Tibial artery (tissue), 4 donors: ENCODE results near the gene ORM2.
A peak's percentile ranks its signal among the peaks of the same experiment; 100 is the strongest.

Source experiments
- DNase-seq, 2 donors: peaks; one replicate each; pipeline ENCODE4 v3.0.0-alpha.2; 2019
- H3K27ac ChIP-seq, 2 donors: fragments of 200-600 bp; sonication (generic) in 1 of 2; 1 replicate in 1 of 2; 2 replicates in 1 of 2; pipeline ENCODE4 v1.5.1; 2018 to 2019; ENCODE audit warnings: mild to moderate bottlenecking in 1 of 2
- H3K27me3 ChIP-seq, 2 donors: fragments of 200-600 bp; sonication (generic) in 1 of 2; one replicate each; pipeline versions ENCODE4 v1.5.1 to v1.6.0; 2016 to 2019
- H3K36me3 ChIP-seq, 3 donors: fragments of 200-600 bp; sonication (generic) in 2 of 3; one replicate each; pipeline ENCODE4 v1.5.1; 2016 to 2019; ENCODE audit warnings: mild to moderate bottlenecking in 2 of 3
- H3K4me1 ChIP-seq, 4 donors: fragments of 200-600 bp; sonication (generic) in 2 of 4; 1 replicate in 3 of 4; 2 replicates in 1 of 4; pipeline ENCODE4 v1.5.1; 2016 to 2019
- H3K4me3 ChIP-seq, 2 donors: fragments of 200-600 bp; sonication (generic) in 1 of 2; 1 replicate in 1 of 2; 2 replicates in 1 of 2; pipeline ENCODE4 v1.5.1; 2018 to 2019; ENCODE audit warnings: mild to moderate bottlenecking in 2 of 2
- H3K9me3 ChIP-seq, 3 donors: fragments of 200-600 bp; sonication (generic) in 1 of 3; one replicate each; pipeline ENCODE4 v1.5.1; 2016 to 2019
- intact Hi-C: fragments of 100-400 bp; cut with DNase I; formaldehyde crosslinking; loops from one replicate; pipeline ENCODE4 v1.15.0; 2023; ENCODE audit warnings: low total_unique reads
- TF ChIP-seq, protein P1 (sequence below), 2 experiments: fragments of 200-600 bp in 1 of 2; fragments of 450-650 bp in 1 of 2; IDR thresholded peaks; one replicate each; pipeline ENCODE4 v1.5.1; 2017 to 2019; ENCODE audit warnings: antibody characterized with exemption in 2 of 2, mild to moderate bottlenecking in 1 of 2, moderate library complexity in 1 of 2

ORM2 gene

DNA sequence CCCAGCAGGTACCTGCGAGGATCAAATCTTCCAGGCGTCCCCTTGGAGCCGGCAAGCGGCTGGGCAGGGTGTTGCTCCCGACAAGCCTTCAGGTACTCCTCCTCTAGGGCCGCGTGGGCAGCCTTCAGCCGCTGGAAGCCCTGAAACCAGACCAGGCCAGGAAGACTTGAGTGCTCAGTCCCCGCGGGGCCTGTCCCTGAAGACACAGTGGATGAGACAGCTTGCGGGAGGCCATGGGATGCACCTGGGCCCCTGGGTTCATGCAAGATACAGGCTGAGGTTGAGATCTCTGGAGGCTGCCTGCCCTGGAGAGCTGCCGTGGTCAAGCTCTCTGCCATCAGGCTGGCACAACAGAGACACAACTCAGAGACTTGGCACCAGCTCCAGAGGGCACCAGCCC, 32.7 kb downstream of the ORM2 start:
- Histone ChIP-seq H3K9me3 (no peaks in the 10 kb centered on the region), H3K27ac (no peak overlapping the region), H3K36me3 (peaks cover 81 to 94% (median 83%) of the 10 kb centered on the region in 3 donors), H3K4me1 (peaks cover 0 to 17% (median 15%) of the 10 kb centered on the region in 4 donors), H3K27me3 (no peaks in the 10 kb centered on the region), H3K4me3 (no peak overlapping the region)
- TF ChIP-seq, protein P1, sequence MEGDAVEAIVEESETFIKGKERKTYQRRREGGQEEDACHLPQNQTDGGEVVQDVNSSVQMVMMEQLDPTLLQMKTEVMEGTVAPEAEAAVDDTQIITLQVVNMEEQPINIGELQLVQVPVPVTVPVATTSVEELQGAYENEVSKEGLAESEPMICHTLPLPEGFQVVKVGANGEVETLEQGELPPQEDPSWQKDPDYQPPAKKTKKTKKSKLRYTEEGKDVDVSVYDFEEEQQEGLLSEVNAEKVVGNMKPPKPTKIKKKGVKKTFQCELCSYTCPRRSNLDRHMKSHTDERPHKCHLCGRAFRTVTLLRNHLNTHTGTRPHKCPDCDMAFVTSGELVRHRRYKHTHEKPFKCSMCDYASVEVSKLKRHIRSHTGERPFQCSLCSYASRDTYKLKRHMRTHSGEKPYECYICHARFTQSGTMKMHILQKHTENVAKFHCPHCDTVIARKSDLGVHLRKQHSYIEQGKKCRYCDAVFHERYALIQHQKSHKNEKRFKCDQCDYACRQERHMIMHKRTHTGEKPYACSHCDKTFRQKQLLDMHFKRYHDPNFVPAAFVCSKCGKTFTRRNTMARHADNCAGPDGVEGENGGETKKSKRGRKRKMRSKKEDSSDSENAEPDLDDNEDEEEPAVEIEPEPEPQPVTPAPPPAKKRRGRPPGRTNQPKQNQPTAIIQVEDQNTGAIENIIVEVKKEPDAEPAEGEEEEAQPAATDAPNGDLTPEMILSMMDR (IDR thresholded peaks at IDR 0.05), result no peak
- no peak for DNase-seq
- intact Hi-C loops, result no loop called here

DNA sequence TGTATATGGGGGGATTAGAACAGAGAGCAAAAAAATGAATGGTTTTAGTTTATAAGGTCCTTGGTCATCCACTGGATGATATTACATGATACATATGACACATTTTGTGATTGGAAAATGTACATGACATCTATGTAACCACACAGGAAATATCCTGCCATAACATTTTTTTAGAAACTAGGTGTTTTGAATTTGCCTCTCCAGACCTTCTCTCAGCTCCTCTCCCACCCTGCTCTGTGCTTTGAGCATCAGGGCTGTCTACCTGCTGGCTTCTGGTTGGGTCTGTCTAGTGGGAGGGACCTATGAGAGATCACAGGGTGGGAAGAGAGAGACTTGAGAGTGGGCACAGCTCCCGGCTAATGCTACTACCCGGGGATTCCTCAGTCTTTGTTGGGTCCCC, 33.8 kb downstream of the ORM2 start:
- TF ChIP-seq, protein P1 (IDR thresholded peaks at IDR 0.05), result no peak
- Histone ChIP-seq H3K27me3 (no peaks in the 10 kb centered on the region), H3K9me3 (no peaks in the 10 kb centered on the region), H3K27ac (peak overlapping the region in 1 of 2 donors; percentile 24), H3K36me3 (peaks cover 81 to 94% (median 83%) of the 10 kb centered on the region in 3 donors), H3K4me1 (peaks cover 0 to 20% (median 15%) of the 10 kb centered on the region in 4 donors), H3K4me3 (no peak overlapping the region)
- no peak for DNase-seq
- intact Hi-C loops, result no loop called here

DNA sequence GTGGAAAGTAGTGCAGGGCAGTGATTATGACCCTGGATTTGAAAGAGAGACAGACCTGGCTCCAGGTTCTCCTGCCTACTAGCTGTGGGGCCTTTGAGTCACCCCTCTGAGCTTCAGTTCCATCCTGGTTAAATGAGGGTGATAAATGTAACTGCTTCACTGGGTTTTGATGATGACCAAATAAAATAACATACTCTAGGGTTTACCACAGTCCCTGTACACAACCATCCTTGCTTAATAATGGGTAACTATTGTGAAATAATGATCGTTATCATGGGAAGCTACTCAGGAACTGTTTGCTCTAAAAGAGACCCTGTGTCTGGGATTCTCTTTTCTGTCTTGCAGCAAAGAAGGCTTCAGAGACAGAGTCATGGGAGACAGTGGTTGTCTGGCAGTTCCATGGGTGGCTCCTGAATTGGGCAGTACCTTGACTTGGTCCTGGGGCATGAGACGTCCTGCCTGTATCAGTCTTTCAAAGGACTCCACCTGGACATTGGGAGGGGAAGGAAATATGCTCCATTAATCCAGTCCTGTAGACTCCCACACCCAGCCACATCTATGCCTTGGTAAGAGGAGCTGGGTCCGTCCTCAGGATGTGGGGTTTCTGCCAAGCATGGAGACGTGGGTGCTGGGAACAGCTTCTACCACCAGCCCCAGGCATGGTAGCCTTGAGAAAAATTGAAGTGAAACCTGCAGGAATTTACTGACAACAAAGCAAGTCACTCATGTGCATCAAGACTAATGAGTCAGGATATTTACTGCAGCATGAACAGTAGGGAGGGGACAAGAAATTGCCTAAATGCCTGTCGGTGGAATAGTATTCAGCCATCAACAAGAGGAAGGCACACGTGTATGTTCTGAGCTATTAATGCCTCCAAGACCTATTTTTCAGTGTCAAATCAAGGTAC, 34.7 kb downstream of the ORM2 start:
- peaks cover 75 to 87% (median 81%) of the 10 kb centered on the region in 3 donors for H3K36me3 ChIP-seq
- intact Hi-C loops, result no loop called here

DNA sequence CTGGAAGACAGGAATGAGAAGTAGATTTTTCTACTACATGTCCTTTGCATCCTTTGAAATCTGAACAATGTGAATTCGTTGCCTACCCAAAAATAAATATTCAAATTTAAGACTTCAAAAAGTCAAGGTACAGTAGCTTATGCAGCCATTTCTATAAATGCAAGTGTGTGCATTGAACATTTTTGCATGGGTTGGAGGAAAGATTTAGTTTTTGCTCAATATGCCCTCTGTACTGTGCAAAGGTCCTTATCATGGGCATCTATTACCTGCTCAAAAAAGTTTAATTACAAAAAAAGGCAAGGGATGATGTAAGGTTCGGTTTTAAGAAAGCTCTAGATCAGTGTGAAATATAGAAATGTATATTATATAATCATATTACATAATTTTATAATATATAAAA, 35.5 kb downstream of the ORM2 start:
- intact Hi-C loops, result no loop called here
- no peaks in the 10 kb centered on the region for H3K27me3 ChIP-seq

More for the DNA sequence above, 34.7 kb downstream of the ORM2 start:
- Histone ChIP-seq H3K4me1 (peaks cover 0 to 20% (median 15%) of the 10 kb centered on the region in 4 donors), H3K27me3 (no peaks in the 10 kb centered on the region), H3K27ac (peak overlapping the region in 1 of 2 donors; percentile 24), H3K9me3 (no peaks in the 10 kb centered on the region), H3K4me3 (no peak overlapping the region)
- TF ChIP-seq, protein P1 (IDR thresholded peaks at IDR 0.05), result no peak
- no peak for DNase-seq

DNA sequence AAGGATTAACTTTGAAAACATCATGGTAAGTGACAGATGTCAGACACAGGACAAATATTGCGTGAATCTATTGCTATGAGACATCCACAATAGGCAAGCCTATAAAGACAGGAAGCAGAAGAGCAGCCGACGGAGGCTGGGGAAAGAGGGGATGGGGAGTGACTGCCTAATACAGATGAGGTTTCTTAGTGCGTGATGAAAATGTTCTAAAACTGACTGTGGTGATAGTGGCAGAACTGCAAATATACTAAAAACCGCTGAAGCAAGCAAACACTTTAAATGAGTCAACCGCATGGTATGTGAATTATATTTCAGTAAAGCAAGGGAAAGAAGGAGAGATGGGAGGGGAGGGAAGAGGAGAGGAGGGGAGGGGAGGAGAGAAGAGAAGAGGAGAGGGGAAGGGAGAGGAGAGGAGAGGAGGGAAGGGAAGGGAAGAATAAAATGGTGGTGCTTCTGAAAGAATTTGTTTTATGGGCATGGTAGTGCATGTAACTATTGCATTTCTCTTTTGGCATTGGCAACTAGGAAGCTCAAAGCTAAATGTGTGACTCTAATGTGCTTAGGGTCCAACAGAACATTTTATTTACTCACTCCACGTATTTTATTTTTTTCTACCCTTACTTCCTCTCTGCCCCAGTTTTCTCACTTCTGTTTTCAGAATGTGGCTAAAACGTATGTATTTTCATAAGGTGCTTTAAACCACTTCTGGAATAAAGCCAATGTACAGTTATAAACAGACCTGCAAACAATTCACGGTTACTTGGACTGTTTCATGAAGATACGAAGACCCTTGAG, 36.9 kb downstream of the ORM2 start:
- H3K27me3 ChIP-seq, result no peaks in the 10 kb centered on the region
- peaks cover 0 to 20% (median 15%) of the 10 kb centered on the region in 4 donors for H3K4me1 ChIP-seq
- H3K36me3 ChIP-seq, result peaks cover 54 to 84% (median 77%) of the 10 kb centered on the region in 3 donors
- intact Hi-C loops, result no loop called here
- DNase-seq, result no peak
- no peaks in the 10 kb centered on the region for H3K9me3 ChIP-seq
- H3K27ac ChIP-seq, result peak overlapping the region; percentile 49 to 57
- TF ChIP-seq, protein P1 (IDR thresholded peaks at IDR 0.05), result no peak
- H3K4me3 ChIP-seq, result no peak overlapping the region

More for the DNA sequence above, 35.5 kb downstream of the ORM2 start:
- TF ChIP-seq, protein P1 (IDR thresholded peaks at IDR 0.05), result no peak
- no peaks in the 10 kb centered on the region for H3K9me3 ChIP-seq
- peaks cover 0 to 20% (median 15%) of the 10 kb centered on the region in 4 donors for H3K4me1 ChIP-seq
- H3K27ac ChIP-seq, result no peak overlapping the region
- DNase-seq, result no peak
- H3K4me3 ChIP-seq, result no peak overlapping the region
- H3K36me3 ChIP-seq, result peaks cover 67 to 84% (median 78%) of the 10 kb centered on the region in 3 donors
